ENCODE data around the gene LAMA1.

- no peak for TF ChIP-seq GATA3 (IDR thresholded peaks at IDR 0.05; ENCODE audit: low read depth, low read length)
- TF ChIP-seq GATA2 (IDR thresholded peaks at IDR 0.05; ENCODE audit: low read depth, low read length): no peak
Measured at GRCh38 chr18:7116792-7117389, 706 bp downstream of the LAMA1 start.

All from SH-SY5Y (cell line).